ENCODE results near the gene GUCY1A2.

GUCY1A2 gene

DNA sequence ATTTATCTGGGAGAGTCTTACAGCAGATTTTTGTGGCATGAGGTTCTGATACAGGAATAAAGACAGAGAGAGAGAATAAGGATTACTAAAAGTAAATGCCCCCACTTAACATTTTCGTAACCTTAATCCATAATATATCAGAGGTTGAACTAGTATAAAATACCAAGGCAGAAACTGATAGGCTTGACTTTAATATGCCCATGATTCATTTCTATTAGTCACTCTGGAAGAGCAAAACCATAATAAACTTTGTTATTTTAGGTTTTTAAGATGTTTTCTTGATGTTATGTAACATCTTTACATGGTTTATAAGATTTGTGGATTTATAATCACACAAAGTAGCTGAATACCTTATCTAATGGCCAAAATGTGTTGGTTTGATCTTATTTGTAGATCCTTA lies 19.1 kb downstream of the GUCY1A2 start:
- TF ChIP-seq, protein P1, sequence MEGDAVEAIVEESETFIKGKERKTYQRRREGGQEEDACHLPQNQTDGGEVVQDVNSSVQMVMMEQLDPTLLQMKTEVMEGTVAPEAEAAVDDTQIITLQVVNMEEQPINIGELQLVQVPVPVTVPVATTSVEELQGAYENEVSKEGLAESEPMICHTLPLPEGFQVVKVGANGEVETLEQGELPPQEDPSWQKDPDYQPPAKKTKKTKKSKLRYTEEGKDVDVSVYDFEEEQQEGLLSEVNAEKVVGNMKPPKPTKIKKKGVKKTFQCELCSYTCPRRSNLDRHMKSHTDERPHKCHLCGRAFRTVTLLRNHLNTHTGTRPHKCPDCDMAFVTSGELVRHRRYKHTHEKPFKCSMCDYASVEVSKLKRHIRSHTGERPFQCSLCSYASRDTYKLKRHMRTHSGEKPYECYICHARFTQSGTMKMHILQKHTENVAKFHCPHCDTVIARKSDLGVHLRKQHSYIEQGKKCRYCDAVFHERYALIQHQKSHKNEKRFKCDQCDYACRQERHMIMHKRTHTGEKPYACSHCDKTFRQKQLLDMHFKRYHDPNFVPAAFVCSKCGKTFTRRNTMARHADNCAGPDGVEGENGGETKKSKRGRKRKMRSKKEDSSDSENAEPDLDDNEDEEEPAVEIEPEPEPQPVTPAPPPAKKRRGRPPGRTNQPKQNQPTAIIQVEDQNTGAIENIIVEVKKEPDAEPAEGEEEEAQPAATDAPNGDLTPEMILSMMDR (IDR thresholded peaks at IDR 0.05; ENCODE audit: low read length, missing control alignments) = no peak
- H3K4me3 ChIP-seq (replicated peaks; ENCODE audit: low read depth, low read length) = no peak overlapping the region
- DNase-seq (ENCODE audit: low read depth) = no peak

DNA sequence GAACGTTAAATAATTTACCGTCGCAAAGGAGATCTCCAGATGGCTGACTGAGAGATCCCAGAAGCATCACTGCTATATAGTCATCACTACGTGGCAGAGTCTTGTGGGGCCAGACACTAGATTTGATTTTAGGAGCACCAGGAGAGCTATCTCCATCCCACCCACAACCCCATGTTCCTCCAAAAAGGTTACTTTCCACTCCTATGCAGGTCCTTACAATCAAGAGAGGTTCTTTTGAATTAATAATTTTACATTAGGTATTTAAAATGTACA lies 19.4 kb downstream of the GUCY1A2 start:
- no peak overlapping the region for H3K4me3 ChIP-seq (replicated peaks; ENCODE audit: low read depth, low read length)
- TF ChIP-seq, protein P1 (IDR thresholded peaks at IDR 0.05; ENCODE audit: low read length, missing control alignments) = no peak
- no peak for DNase-seq (ENCODE audit: low read depth)

DNA sequence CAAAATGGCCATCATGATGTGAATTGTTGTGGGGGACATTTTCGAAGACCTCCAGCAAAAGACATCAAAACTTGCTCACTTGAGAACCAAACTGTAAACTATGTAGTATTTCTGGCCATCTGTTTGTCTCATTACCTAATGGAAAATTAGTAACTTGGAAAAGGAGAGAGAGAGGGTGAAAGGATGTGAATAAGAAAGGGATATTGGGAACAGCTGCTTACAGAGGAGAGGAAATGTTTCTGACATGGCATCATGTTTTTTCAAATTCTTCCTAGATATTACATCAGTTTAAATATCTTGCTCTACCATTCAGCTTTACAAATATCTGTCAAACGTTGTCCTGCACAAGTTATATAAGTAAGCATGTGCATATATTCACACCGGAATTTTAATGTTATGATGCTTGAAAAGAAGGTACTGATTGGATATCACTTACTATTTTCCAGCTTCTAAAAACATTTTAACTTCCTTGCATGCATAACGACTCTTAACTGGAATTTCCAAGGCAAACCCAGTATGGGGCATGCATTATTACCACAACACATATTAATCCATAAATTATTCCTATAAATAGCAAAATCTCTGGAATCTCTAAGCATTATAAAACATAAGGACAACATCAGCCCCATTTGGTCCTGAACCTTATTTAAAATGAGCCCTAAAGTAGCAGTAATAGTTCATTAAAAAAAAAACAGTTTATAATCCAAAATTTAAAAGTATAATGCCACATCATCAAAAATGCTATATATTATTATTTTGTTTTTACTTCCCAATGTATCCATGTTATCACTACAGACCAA lies 20.0 kb downstream of the GUCY1A2 start:
- peak; percentile 77 for DNase-seq (ENCODE audit: low read depth)
- TF ChIP-seq, protein P1 (IDR thresholded peaks at IDR 0.05; ENCODE audit: low read length, missing control alignments) = no peak
- no peak overlapping the region for H3K4me3 ChIP-seq (replicated peaks; ENCODE audit: low read depth, low read length)

DNA sequence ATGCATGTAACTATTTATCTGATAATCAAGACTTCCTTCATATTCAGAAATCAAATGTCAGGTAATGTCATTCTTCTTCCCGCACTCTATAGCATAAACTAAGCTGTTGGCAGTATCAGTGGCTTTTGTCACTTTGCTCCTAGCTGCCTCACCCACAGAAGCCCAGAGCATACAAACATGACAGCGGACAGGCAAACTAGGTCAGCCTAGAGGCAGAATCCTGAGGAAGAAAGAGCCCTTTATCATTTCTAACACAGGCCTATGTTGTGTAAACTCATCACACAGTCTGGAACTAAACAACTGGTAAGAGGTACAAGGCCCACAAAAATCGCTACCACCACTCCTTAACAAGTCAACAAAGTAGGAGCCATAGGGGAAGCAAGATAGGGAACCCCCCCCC lies 21.0 kb downstream of the GUCY1A2 start:
- no peak for DNase-seq (ENCODE audit: low read depth)
- H3K4me3 ChIP-seq (replicated peaks; ENCODE audit: low read depth, low read length) = no peak overlapping the region
- TF ChIP-seq, protein P1 (IDR thresholded peaks at IDR 0.05; ENCODE audit: low read length, missing control alignments) = no peak

DNA sequence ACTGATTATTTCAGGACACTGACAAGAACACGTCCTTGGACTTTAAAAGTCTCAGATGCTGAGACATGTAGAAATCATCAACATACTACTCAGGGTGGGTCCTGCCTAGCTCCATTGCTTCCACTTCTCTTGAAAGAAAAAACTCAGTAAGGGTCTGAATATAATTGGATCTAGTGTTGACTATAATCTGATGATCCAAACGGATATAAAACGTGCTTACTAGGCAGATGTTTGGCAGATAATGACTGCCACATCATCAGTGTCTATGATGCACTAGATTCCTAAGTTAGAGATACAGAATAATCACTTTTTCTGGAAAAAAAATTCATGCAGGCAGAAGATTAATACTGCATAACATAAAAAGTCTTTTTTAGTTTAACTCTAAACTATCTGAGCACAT lies 21.6 kb downstream of the GUCY1A2 start:
- TF ChIP-seq, protein P1 (IDR thresholded peaks at IDR 0.05; ENCODE audit: low read length, missing control alignments) = no peak
- no peak overlapping the region for H3K4me3 ChIP-seq (replicated peaks; ENCODE audit: low read depth, low read length)
- DNase-seq (ENCODE audit: low read depth) = no peak

DNA sequence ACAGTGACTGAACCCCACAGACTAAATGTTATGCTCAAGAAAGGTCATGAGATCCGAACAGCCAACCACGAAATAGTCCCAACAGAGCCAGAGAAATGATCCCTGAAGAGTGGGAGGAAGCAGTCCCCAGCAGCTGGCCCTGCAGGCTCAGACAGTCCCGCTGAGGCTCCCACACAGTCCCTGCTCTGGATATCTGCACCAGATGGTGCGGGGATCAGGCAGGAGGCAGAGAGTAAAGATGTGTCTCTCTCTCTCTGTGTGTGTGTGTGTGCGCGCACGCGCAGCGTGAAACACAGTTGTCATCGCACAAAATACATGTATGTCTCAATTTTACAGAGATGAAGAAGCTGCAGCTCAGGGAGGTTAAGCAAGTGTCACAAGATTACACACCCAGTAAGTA lies 27.9 kb downstream of the GUCY1A2 start:
- TF ChIP-seq, protein P1 (IDR thresholded peaks at IDR 0.05; ENCODE audit: low read length, missing control alignments) = no peak
- no peak overlapping the region for H3K4me3 ChIP-seq (replicated peaks; ENCODE audit: low read depth, low read length)
- no peak for DNase-seq (ENCODE audit: low read depth)

DNA sequence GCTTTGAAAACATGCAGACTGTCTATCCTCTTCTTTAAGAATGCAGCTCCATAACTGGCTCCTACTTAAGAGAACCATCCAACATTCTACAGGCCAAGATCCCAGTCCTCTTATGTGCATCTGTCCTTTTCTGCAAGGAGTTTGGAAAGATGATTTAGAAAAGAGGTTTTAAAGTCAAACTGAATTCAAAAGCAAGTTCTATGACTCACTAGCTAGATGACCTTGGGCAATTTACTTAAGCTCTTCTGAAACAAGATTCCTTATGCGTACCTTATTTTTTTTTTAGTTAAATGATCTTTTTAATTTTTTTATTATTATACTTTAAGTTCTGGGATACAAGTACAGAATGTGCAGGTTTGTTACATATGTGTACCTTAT lies 29.2 kb downstream of the GUCY1A2 start:
- H3K4me3 ChIP-seq (replicated peaks; ENCODE audit: low read depth, low read length) = no peak overlapping the region
- peak; percentile 41 for DNase-seq (ENCODE audit: low read depth)
- TF ChIP-seq, protein P1 (IDR thresholded peaks at IDR 0.05; ENCODE audit: low read length, missing control alignments) = no peak
